ENCODE results near the gene SLIT3. TPM values are rescaled to one million over a fixed set of nuclear protein-coding genes. Genes with fewer than 3 reads are reported as not detected.

The SLIT3 gene
- total RNA-seq, 1 experiment from 2014 or later: 0.92 TPM

GRCh38 chr5:168976311-168976970 lies 324.5 kb downstream of the SLIT3 start:
- H3K27ac ChIP-seq (ENCODE audit: insufficient read length, low read depth, low read length): no peak overlapping the region
- Mint-ChIP-seq H3K9me3 (no peaks in the 10 kb centered on the region; a peak in 1 of 5 replicates), H3K27me3 (ENCODE audit: low read depth) (peaks cover 18% of the 10 kb centered on the region), H3K27ac (no peak overlapping the region), H3K4me3 (no peak overlapping the region), H3K36me3 (ENCODE audit: insufficient read depth in 1 of 3, low read depth in 3 of 3) (no peaks in the 10 kb centered on the region; a peak in 1 of 7 replicates), H3K4me1 (peaks cover 6 to 16% of the 10 kb centered on the region in 2 experiments)
- H3K27me3 ChIP-seq (ENCODE audit: insufficient read depth, low read length): no peaks in the 10 kb centered on the region
- H3K23me2 ChIP-seq (ENCODE audit: insufficient read length, low read depth, low read length, poor library complexity, severe bottlenecking): no peaks in the 10 kb centered on the region
- TF ChIP-seq, protein P1, sequence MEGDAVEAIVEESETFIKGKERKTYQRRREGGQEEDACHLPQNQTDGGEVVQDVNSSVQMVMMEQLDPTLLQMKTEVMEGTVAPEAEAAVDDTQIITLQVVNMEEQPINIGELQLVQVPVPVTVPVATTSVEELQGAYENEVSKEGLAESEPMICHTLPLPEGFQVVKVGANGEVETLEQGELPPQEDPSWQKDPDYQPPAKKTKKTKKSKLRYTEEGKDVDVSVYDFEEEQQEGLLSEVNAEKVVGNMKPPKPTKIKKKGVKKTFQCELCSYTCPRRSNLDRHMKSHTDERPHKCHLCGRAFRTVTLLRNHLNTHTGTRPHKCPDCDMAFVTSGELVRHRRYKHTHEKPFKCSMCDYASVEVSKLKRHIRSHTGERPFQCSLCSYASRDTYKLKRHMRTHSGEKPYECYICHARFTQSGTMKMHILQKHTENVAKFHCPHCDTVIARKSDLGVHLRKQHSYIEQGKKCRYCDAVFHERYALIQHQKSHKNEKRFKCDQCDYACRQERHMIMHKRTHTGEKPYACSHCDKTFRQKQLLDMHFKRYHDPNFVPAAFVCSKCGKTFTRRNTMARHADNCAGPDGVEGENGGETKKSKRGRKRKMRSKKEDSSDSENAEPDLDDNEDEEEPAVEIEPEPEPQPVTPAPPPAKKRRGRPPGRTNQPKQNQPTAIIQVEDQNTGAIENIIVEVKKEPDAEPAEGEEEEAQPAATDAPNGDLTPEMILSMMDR (conservative IDR thresholded peaks at IDR 0.05): no peak
- no peak overlapping the region for H4K5ac ChIP-seq (ENCODE audit: insufficient read length, low read depth, low read length)
- no peak overlapping the region for H2AK5ac ChIP-seq (ENCODE audit: insufficient read length, low read length)
- H2BK120ac ChIP-seq (ENCODE audit: low read depth, low read length, poor library complexity, severe bottlenecking): no peak overlapping the region
- no peak overlapping the region for H3T11ph ChIP-seq (ENCODE audit: low read length)
- H2AFZ ChIP-seq (ENCODE audit: low read length): no peak overlapping the region
- H3K14ac ChIP-seq (ENCODE audit: insufficient read depth, low read length): no peak overlapping the region
- no peak overlapping the region for H3K18ac ChIP-seq (ENCODE audit: insufficient read length, low read depth, low read length)
- H3K4ac ChIP-seq (ENCODE audit: low read depth, low read length): no peak overlapping the region
- no peak for DNase-seq
- no peak overlapping the region for H4K8ac ChIP-seq (replicated peaks; ENCODE audit: insufficient read length, low read depth, low read length)
- no peaks in the 10 kb centered on the region for H4K20me1 ChIP-seq (ENCODE audit: control insufficient read depth, insufficient read depth, insufficient read length)
- H2BK12ac ChIP-seq (ENCODE audit: insufficient read length, low read depth, low read length): no peak overlapping the region
- no peaks in the 10 kb centered on the region for H3K79me2 ChIP-seq (ENCODE audit: insufficient read depth, low read length)
- no peaks in the 10 kb centered on the region for H3K79me1 ChIP-seq (ENCODE audit: insufficient read depth, low read depth, low read length, poor library complexity, severe bottlenecking)
- H3K4me1 ChIP-seq (ENCODE audit: insufficient read depth, low read length): peaks cover 5% of the 10 kb centered on the region; the same call in 1 of the 2 replicates
- H2BK5ac ChIP-seq (ENCODE audit: insufficient read length, low read length): no peak overlapping the region
- no peak overlapping the region for H3K56ac ChIP-seq (ENCODE audit: insufficient read length, low read depth, low read length)
- H4K91ac ChIP-seq (ENCODE audit: insufficient read length, low read depth, low read length): no peak overlapping the region
- H2BK15ac ChIP-seq (ENCODE audit: low read depth, low read length): no peak overlapping the region
- WGBS (ENCODE audit: extremely low coverage, insufficient read length, low lambda C conversion rate): no CpG with 5 or more reads among the region's 3 CpGs
- H2BK20ac ChIP-seq (ENCODE audit: low read depth, low read length, poor library complexity, severe bottlenecking): no peak overlapping the region
- H3K9ac ChIP-seq (ENCODE audit: extremely low read depth, insufficient read length, low read length): no peak overlapping the region
- no peak overlapping the region for H3K4me2 ChIP-seq (ENCODE audit: insufficient read depth, insufficient read length, low read length)
- no peak overlapping the region for H3K23ac ChIP-seq (ENCODE audit: insufficient read length, low read depth, low read length)
- H3K9me3 ChIP-seq (ENCODE audit: control insufficient read depth, low read depth, low read length): no peaks in the 10 kb centered on the region
